ENCODE measurements around the gene HMG20A.

Gene HMG20A

DNA sequence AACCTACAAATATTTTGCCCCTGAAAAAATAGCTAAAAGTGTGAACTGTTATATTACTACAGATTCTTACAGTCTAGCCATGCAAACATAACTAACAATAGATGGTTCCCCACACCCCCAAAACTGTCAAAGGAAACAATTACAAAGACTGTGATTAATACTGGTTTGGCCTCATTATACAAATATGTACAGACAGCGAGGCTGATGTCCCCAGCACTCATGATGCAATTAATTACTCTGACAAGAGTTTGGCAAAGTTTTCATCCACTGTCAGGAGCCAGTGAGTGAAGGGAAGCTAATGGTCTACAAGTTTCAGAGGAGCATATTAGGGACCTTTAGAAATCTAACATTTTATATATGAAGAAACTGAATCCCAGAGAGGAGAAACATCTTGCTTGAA, 61.0 kb downstream of the HMG20A start:
- TF ChIP-seq POLR2AphosphoS5 (IDR thresholded peaks at IDR 0.05; ENCODE audit: low read depth, low read length) (no peak), FOXP2 (optimal IDR thresholded peaks at IDR 0.05; ENCODE audit: borderline replicate concordance, extremely low read depth, extremely low read length, insufficient read depth) (no peak), TAF1 (IDR thresholded peaks at IDR 0.05; ENCODE audit: borderline replicate concordance, insufficient read depth, low read length) (no peak)
- TF ChIP-seq, protein P1, sequence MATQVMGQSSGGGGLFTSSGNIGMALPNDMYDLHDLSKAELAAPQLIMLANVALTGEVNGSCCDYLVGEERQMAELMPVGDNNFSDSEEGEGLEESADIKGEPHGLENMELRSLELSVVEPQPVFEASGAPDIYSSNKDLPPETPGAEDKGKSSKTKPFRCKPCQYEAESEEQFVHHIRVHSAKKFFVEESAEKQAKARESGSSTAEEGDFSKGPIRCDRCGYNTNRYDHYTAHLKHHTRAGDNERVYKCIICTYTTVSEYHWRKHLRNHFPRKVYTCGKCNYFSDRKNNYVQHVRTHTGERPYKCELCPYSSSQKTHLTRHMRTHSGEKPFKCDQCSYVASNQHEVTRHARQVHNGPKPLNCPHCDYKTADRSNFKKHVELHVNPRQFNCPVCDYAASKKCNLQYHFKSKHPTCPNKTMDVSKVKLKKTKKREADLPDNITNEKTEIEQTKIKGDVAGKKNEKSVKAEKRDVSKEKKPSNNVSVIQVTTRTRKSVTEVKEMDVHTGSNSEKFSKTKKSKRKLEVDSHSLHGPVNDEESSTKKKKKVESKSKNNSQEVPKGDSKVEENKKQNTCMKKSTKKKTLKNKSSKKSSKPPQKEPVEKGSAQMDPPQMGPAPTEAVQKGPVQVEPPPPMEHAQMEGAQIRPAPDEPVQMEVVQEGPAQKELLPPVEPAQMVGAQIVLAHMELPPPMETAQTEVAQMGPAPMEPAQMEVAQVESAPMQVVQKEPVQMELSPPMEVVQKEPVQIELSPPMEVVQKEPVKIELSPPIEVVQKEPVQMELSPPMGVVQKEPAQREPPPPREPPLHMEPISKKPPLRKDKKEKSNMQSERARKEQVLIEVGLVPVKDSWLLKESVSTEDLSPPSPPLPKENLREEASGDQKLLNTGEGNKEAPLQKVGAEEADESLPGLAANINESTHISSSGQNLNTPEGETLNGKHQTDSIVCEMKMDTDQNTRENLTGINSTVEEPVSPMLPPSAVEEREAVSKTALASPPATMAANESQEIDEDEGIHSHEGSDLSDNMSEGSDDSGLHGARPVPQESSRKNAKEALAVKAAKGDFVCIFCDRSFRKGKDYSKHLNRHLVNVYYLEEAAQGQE (IDR thresholded peaks at IDR 0.05; ENCODE audit: insufficient read depth in 1 of 2, low read depth in 2 of 2, low read length in 2 of 2), result no peak

DNA sequence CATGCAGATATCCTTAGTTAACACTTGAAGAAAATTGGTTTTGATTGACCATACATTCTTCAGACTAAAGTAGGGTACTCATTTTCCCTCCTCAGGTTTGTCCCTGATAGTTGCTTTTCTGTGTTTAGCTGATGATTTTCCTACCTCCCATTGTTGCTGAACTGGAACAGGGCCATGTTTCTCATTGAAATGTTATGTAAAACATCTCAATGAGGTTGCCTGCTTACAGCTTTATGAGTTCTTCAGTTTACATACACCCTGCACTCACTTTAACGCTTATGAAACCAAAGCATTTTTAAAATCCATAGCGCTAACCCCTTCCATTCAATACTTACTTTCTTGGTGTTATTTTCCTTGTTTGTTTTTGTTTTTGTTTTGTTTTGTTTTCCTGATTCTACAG, 61.9 kb downstream of the HMG20A start:
- TF ChIP-seq POLR2AphosphoS5 (IDR thresholded peaks at IDR 0.05; ENCODE audit: low read depth, low read length) (no peak), FOXP2 (optimal IDR thresholded peaks at IDR 0.05; ENCODE audit: borderline replicate concordance, extremely low read depth, extremely low read length, insufficient read depth) (no peak), TAF1 (IDR thresholded peaks at IDR 0.05; ENCODE audit: borderline replicate concordance, insufficient read depth, low read length) (no peak), SIN3A (IDR thresholded peaks at IDR 0.05; ENCODE audit: borderline replicate concordance, insufficient read depth, low read length) (no peak)
- TF ChIP-seq, protein P1 (IDR thresholded peaks at IDR 0.05; ENCODE audit: insufficient read depth in 1 of 2, low read depth in 2 of 2, low read length in 2 of 2), result no peak

DNA sequence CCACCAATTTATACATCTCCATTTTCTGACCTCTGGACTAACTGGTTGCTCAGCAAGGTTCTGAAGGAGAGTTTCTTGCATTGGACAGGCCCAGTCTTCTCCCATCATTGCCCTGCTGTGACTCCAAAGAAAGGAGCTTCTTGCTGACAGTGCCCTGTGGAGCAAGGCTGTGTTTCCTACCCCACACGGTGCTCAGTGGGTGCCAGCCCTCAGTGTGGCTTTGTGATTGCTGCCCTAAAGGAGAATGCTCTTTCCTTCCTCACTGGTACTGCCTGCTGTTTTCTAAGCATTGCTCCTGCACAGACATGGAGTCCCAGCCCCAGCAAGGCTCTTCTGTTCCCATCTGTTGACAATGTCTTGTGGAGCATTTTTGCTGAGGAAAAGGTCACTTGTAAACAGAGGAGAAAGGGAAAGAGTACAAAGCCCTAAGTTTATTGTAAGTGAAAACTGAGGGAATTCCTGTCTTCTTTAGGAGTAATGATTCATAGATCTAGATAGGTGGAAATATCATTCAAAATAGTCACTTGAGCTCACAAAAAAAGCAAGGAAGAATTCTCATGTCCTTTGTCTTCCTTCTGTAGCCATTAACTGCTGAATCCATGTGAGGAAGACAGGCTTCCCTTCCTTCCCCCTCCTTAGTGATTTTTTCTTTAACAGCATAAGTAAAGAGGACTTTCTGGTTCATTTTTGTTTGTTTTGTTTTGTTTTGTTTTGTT, 62.9 kb downstream of the HMG20A start:
- TF ChIP-seq TAF1 (IDR thresholded peaks at IDR 0.05; ENCODE audit: borderline replicate concordance, insufficient read depth, low read length), result no peak
- TF ChIP-seq FOXP2 (optimal IDR thresholded peaks at IDR 0.05; ENCODE audit: borderline replicate concordance, extremely low read depth, extremely low read length, insufficient read depth), result no peak
- TF ChIP-seq, protein P1 (IDR thresholded peaks at IDR 0.05; ENCODE audit: insufficient read depth in 1 of 2, low read depth in 2 of 2, low read length in 2 of 2), result no peak
- TF ChIP-seq SIN3A (IDR thresholded peaks at IDR 0.05; ENCODE audit: borderline replicate concordance, insufficient read depth, low read length), result no peak
- no peak for TF ChIP-seq POLR2AphosphoS5 (IDR thresholded peaks at IDR 0.05; ENCODE audit: low read depth, low read length)

DNA sequence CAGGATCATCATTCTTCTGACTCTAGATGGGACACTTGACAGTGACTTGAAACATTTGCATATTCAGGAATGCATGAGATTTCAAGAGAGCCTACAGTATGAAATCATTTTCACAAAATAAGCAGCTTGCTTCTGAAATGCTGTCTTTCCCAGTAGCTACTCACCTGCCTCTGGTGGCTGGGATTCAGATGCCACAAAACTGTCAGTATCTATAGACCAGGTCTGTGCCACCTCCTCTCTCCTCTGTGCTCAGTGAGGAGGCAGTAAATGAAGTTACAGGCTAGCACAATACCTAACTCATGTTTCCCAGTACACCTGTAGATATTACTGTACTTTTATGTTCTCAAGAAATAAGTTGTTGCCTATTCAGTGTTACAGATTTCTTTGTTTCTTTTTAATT, 64.3 kb downstream of the HMG20A start:
- TF ChIP-seq FOXP2 (optimal IDR thresholded peaks at IDR 0.05; ENCODE audit: borderline replicate concordance, extremely low read depth, extremely low read length, insufficient read depth), result no peak
- TF ChIP-seq, protein P1 (IDR thresholded peaks at IDR 0.05; ENCODE audit: insufficient read depth in 1 of 2, low read depth in 2 of 2, low read length in 2 of 2), result no peak
- no peak for TF ChIP-seq SIN3A (IDR thresholded peaks at IDR 0.05; ENCODE audit: borderline replicate concordance, insufficient read depth, low read length)
